MCF 10A (cell line): ENCODE measurements around the gene IHH. TPM values are rescaled to one million over a fixed set of nuclear protein-coding genes. Genes with fewer than 3 reads are reported as not detected.
A peak's percentile ranks its signal among the peaks of the same experiment; 100 is the strongest.

Experiments used
- BruUV-seq: library from RNA; stranded (reverse); fragments of 400-500 nt; replicated peaks from 2 replicates; lab custom pipeline; 2021; lab: Mats Ljungman, UMichigan
- CTCF ChIA-PET: fragments of 300-600 bp; sonication (Branson Sonifier 250); formaldehyde crosslinking; extraction: SDS; loops from one replicate; lab custom pipeline; 2021; ENCODE audit warnings: antibody characterized with exemption, inconsistent platforms; lab: Yijun Ruan, JAX
- POLR2A ChIA-PET: fragments of 300-600, 350-650 bp; sonication (Branson Sonifier 250); formaldehyde crosslinking; extraction: SDS; loops from one replicate; lab custom pipeline; 2020; ENCODE audit warnings: antibody characterized with exemption, inconsistent platforms; lab: Yijun Ruan, JAX
- DNase-seq: peaks from one replicate; pipeline ENCODE4 v3.0.0-alpha.2; 2018; ENCODE audit not compliant: unreplicated experiment
- H3K27ac Mint-ChIP-seq: one replicate; pipeline ENCODE4 v1.8.0; 2022; ENCODE audit warnings: mild to moderate bottlenecking, low read depth, mixed read lengths; ENCODE audit not compliant: unreplicated experiment
- H3K27me3 Mint-ChIP-seq: one replicate; pipeline ENCODE4 v1.8.0; 2022; ENCODE audit warnings: mixed read lengths; ENCODE audit not compliant: insufficient read depth, unreplicated experiment
- H3K36me3 Mint-ChIP-seq: one replicate; pipeline ENCODE4 v1.8.0; 2022; ENCODE audit warnings: mild to moderate bottlenecking, moderate library complexity, mixed read lengths; ENCODE audit not compliant: insufficient read depth, unreplicated experiment
- H3K4me1 Mint-ChIP-seq: one replicate; pipeline ENCODE4 v1.8.0; 2022; ENCODE audit warnings: mixed read lengths; ENCODE audit not compliant: insufficient read depth, unreplicated experiment
- H3K4me3 Mint-ChIP-seq: one replicate; pipeline ENCODE4 v1.8.0; 2022; ENCODE audit warnings: mild to moderate bottlenecking, moderate library complexity, mixed read lengths; ENCODE audit not compliant: unreplicated experiment
- H3K9me3 Mint-ChIP-seq: one replicate; pipeline ENCODE4 v1.8.0; 2022; ENCODE audit warnings: mixed read lengths; ENCODE audit not compliant: unreplicated experiment
- intact Hi-C: fragments of 100-400 bp; cut with micrococcal nuclease; formaldehyde crosslinking; loops from 2 replicates; pipeline ENCODE4 v1.14.1; 2022
- microRNA-seq: library from miRNA; unstranded; fragments of <30 nt; microRNA quantifications from one replicate; pipeline ENCODE4 v1.2.0, GENCODE V29; 2022
- total RNA-seq: library from RNA; stranded (reverse); gene quantifications from 2 replicates; pipeline ENCODE4 v1.2.3, GENCODE V29; 2022
- TF ChIP-seq, protein P1 (sequence below): fragments of 200-600 bp; IDR thresholded peaks from one replicate; pipeline ENCODE4 v1.8.0; 2022; ENCODE audit warnings: antibody characterized with exemption, mild to moderate bottlenecking; ENCODE audit not compliant: unreplicated experiment

IHH gene
- total RNA-seq, 1 experiment from 2014 or later: not detected

DNA sequence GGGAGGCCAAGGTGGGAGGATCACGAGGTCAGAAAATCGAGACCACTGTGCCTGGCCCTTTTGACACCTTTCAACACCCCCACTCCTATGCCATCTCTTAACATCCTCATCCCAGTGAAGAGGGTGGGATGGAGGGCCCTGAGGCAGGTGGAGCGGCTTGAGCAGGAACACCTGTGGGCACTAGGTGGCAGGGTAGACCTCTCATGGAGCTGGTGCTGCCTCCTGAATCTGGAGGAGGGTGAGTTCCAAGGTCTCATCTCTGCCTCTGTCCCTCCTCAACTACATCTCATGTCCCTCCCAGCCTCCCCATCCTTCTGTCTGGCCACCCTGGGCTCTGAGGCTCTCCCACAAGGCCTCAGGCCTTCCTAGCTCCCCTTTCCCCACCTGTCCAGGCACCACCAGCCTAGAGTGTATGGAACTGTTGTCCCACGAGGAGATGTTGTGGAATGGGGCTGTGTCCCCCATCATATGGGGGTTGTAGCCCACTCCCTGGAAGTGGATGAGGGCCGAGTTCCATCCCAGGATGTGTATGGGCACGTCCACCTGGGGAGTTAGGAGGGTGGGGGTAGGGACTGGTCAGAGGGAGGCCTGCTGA is 50.5 kb downstream of the IHH start:
- TF ChIP-seq, protein P1, sequence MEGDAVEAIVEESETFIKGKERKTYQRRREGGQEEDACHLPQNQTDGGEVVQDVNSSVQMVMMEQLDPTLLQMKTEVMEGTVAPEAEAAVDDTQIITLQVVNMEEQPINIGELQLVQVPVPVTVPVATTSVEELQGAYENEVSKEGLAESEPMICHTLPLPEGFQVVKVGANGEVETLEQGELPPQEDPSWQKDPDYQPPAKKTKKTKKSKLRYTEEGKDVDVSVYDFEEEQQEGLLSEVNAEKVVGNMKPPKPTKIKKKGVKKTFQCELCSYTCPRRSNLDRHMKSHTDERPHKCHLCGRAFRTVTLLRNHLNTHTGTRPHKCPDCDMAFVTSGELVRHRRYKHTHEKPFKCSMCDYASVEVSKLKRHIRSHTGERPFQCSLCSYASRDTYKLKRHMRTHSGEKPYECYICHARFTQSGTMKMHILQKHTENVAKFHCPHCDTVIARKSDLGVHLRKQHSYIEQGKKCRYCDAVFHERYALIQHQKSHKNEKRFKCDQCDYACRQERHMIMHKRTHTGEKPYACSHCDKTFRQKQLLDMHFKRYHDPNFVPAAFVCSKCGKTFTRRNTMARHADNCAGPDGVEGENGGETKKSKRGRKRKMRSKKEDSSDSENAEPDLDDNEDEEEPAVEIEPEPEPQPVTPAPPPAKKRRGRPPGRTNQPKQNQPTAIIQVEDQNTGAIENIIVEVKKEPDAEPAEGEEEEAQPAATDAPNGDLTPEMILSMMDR: peak; percentile 50
- BruUV-seq: no TSS peak
- H3K9me3 Mint-ChIP-seq: no peaks in the 10 kb centered on the region
- intact Hi-C loops: no loop called here
- peaks cover 29% of the 10 kb centered on the region for H3K27me3 Mint-ChIP-seq
- H3K4me1 Mint-ChIP-seq: no peaks in the 10 kb centered on the region
- peak; percentile 51 for DNase-seq
- POLR2A ChIA-PET: interaction anchor here (0.6 kb wide), 1 partner anchor 109 kb away, joined by 3 read pairs; no protein-coding TSS in a partner anchor
- H3K27ac Mint-ChIP-seq: no peak overlapping the region
- no peak overlapping the region for H3K4me3 Mint-ChIP-seq
- CTCF ChIA-PET: interaction anchor here (0.6 to 4.2 kb wide), 28 partner anchors 8 to 521 kb away, joined by 3 to 27 read pairs (median 4); no protein-coding TSS in a partner anchor
- H3K36me3 Mint-ChIP-seq: no peaks in the 10 kb centered on the region

DNA sequence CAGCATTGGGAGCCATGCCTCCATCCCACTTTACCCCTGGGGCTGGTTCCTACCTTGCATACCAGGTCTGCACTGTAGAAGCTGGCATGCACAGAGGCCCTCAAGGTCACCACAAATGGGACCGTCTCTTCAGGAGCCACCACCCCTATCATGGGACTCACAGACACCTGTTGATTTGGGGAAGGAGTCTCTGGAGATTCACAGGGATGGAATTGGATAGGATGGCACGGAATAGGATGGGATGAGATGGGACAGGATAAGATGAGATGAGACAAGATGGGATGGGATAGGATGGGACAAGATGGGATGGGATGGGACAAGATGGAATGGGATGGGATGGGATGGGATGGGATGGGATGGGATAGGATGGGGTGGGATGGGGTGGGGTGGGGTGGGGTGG is 51.4 kb downstream of the IHH start:
- POLR2A ChIA-PET: no interaction called here
- no peak for DNase-seq
- CTCF ChIA-PET: interaction anchor here (0.5 to 4.2 kb wide), 17 partner anchors 9 to 1845 kb away, joined by 3 to 27 read pairs (median 5); no protein-coding TSS in a partner anchor
- peaks cover 29% of the 10 kb centered on the region for H3K27me3 Mint-ChIP-seq
- TF ChIP-seq, protein P1: no peak
- peaks cover 6% of the 10 kb centered on the region for H3K36me3 Mint-ChIP-seq
- no peak overlapping the region for H3K27ac Mint-ChIP-seq
- H3K4me3 Mint-ChIP-seq: no peak overlapping the region
- no TSS peak for BruUV-seq
- no peaks in the 10 kb centered on the region for H3K4me1 Mint-ChIP-seq
- intact Hi-C loops: no loop called here
- no peaks in the 10 kb centered on the region for H3K9me3 Mint-ChIP-seq

Small RNAs within 50 kb of the gene (microRNA-seq; reads per million reads assigned to microRNA genes)
- 0.66 reads per million for gene MIR3131

Other genes starting within 250 kb of the IHH start
- not detected in 2 replicates for gene PRKAG3, start 229.1 kb downstream of the IHH start, total RNA-seq
- gene WNT6, start 201.1 kb downstream of the IHH start, total RNA-seq: not detected in 2 replicates
- 0.44 TPM in 1 of 2 replicates, not detected in the other for gene WNT10A, start 180.1 kb downstream of the IHH start, total RNA-seq
- gene CDK5R2, start 101.3 kb downstream of the IHH start, total RNA-seq: not detected in 2 replicates
- not detected in 2 replicates for gene FEV, start 75.7 kb downstream of the IHH start, total RNA-seq
- gene CRYBA2, start 67.5 kb downstream of the IHH start, total RNA-seq: not detected in 2 replicates
- not detected in 2 replicates for gene CFAP65, start 19.4 kb downstream of the IHH start, total RNA-seq
- gene NHEJ1, start 99.9 kb upstream of the IHH start, total RNA-seq: 7.5 and 11.5 TPM in 2 replicates
- gene SLC23A3, start 109.1 kb upstream of the IHH start, total RNA-seq: 1.7 and 2.6 TPM in 2 replicates
- gene CNPPD1, start 116.0 kb upstream of the IHH start, total RNA-seq: 33.9 and 39.1 TPM in 2 replicates
- gene RETREG2, start 117.4 kb upstream of the IHH start, total RNA-seq: 49.3 and 64.5 TPM in 2 replicates
- 61.0 and 73.1 TPM in 2 replicates for gene ZFAND2B, start 145.9 kb upstream of the IHH start, total RNA-seq
- gene ABCB6, start 158.0 kb upstream of the IHH start, total RNA-seq: 13.8 and 18.8 TPM in 2 replicates
- 52.1 and 60.8 TPM in 2 replicates for gene ATG9A, start 168.7 kb upstream of the IHH start, total RNA-seq
- 45.5 and 45.6 TPM in 2 replicates for gene ANKZF1, start 168.9 kb upstream of the IHH start, total RNA-seq
- gene GLB1L, start 184.5 kb upstream of the IHH start, total RNA-seq: 4.9 and 7.5 TPM in 2 replicates
- 33.4 and 42.7 TPM in 2 replicates for gene STK16, start 184.6 kb upstream of the IHH start, total RNA-seq
- gene TUBA4B, start 192.3 kb upstream of the IHH start, total RNA-seq: not detected in 2 replicates
- gene TUBA4A, start 193.0 kb upstream of the IHH start, total RNA-seq: 37.2 and 80.5 TPM in 2 replicates
- gene DNAJB2, start 218.4 kb upstream of the IHH start, total RNA-seq: 58.2 and 59.8 TPM in 2 replicates
- not detected in 2 replicates for gene PTPRN, start 248.5 kb upstream of the IHH start, total RNA-seq